Fibroblast of skin of abdomen (primary cell): ENCODE measurements around the gene OR2AP1. TPM values are rescaled to one million over a fixed set of nuclear protein-coding genes. Genes with fewer than 3 reads are reported as not detected.
"Not testable (repeated sequence)": the region's sequence is repeated elsewhere in the genome, so short reads cannot be mapped to it uniquely, and the experiment has no call there.

Experiments used
- DNase-seq: peaks from one replicate; pipeline ENCODE4 v3.0.0-alpha.2; 2013
- polyA plus RNA-seq, 2 experiments: library from polyadenylated mRNA; unstranded; fragments of 120-200 nt; gene quantifications; one replicate each; pipeline ENCODE4 v1.2.1, GENCODE V29; 2013; ENCODE audit not compliant: insufficient read length in 2 of 2

Gene OR2AP1
- polyA plus RNA-seq (2013, experiment 1 of 2; ENCODE audit: insufficient read length): not detected
- not detected for polyA plus RNA-seq (2013, experiment 2 of 2; ENCODE audit: insufficient read length)

- no peak for DNase-seq
These were observed at the start of gene OR2AP1 for GRCh38 chr12:55572168-55572567. Gene OR2AP1, plus strand, starts transcription at chr12:55572468. Its CDS starts 1,947 bp downstream, at chr12:55574415.

GRCh38 chr12:55548235-55548634 lies 24.0 kb upstream of the OR2AP1 start:
- DNase-seq: not testable (repeated sequence)

- no peak for DNase-seq
These were observed 23.5 kb upstream of the OR2AP1 start for GRCh38 chr12:55548756-55549155.

GRCh38 chr12:55549302-55549701 lies 23.0 kb upstream of the OR2AP1 start, which contains the start of gene OR6C4:
Gene OR6C4, plus strand, starts transcription at chr12:55549602. Its CDS starts 1,625 bp downstream, at chr12:55551227.
- no peak for DNase-seq

- DNase-seq: no peak
These were observed 18.0 kb upstream of the OR2AP1 start for GRCh38 chr12:55554296-55554695.

- not testable (repeated sequence) for DNase-seq
These were observed 2.2 kb upstream of the OR2AP1 start for GRCh38 chr12:55570060-55570459.

GRCh38 chr12:55570689-55571088 lies 1.6 kb upstream of the OR2AP1 start:
- not testable (repeated sequence) for DNase-seq

- DNase-seq: no peak
These were observed 9.8 kb downstream of the OR2AP1 start for GRCh38 chr12:55582066-55582465.

- no peak for DNase-seq
These were observed 13.5 kb downstream of the OR2AP1 start for GRCh38 chr12:55585817-55586216.

GRCh38 chr12:55590152-55590551 lies 17.9 kb downstream of the OR2AP1 start:
- not testable (repeated sequence) for DNase-seq

GRCh38 chr12:55607821-55608594 lies 35.7 kb downstream of the OR2AP1 start:
- no peak for DNase-seq

- no peak for DNase-seq
These were observed 38.3 kb downstream of the OR2AP1 start for GRCh38 chr12:55610598-55610997.

GRCh38 chr12:55612646-55613045 lies 40.4 kb downstream of the OR2AP1 start:
- DNase-seq: no peak

- no peak for DNase-seq
These were observed 42.5 kb downstream of the OR2AP1 start for GRCh38 chr12:55614764-55615163.

- DNase-seq: peak; percentile 91
These were observed 47.3 kb downstream of the OR2AP1 start for GRCh38 chr12:55619354-55620138.

- DNase-seq: no peak
These were observed 51.8 kb downstream of the OR2AP1 start for GRCh38 chr12:55624056-55624455.
